GM12875 (cell line): ENCODE measurements around the gene TVP23A.

Experiments used
- H3K4me3 ChIP-seq: one replicate; pipeline ENCODE4 v1.5.1; 2011; ENCODE audit warnings: low read depth, low read length, control low read depth
- CTCF ChIP-seq: IDR thresholded peaks from 2 replicates; pipeline ENCODE4 v1.5.1; 2011; ENCODE audit warnings: low read depth, mild to moderate bottlenecking, control low read depth, inconsistent platforms, low read length, moderate library complexity, borderline replicate concordance; ENCODE audit not compliant: insufficient read depth

TVP23A gene

GRCh38 chr16:10740000-10740844 lies 78.4 kb downstream of the TVP23A start:
- H3K4me3 ChIP-seq, result no peak overlapping the region
- no peak for TF ChIP-seq CTCF

DNA sequence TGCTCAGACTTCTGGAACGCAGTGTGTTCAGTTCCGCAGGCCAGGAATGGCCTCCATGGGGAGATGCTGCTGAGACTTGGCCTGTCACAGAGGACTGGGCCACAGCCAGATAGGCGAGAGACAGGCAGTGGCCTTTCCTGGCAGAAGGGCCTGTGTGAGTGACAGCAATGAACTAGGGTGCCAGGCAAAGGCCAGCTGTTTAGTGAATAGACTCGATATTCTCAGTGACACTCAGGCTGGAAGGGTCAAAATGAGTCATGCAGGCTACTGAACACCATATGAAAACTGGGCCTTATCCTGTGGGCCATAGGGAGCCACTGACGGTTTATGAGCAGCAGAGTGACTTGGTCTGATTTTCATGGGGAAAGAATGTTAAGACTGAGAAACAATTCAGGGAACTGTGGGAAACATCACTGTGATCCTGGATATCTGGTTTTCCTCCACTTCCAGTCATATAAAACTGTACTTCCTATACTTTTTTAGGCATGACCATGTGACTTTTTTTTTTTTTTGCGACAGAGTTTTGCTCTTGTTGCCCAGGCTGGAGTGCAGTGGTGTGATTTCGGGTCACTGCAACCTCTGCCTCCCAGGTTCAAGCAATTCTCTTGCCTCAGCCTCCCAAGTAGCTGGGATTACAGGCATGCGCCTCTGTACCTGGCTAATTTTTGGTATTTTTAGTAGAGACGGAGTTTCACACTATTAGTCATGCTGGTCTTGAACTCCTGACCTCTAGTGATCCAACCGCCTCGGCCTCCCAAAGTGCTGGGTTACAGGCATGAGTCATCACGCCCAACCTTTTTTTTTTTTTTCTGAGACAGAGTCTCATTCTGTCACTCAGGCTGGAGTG lies 80.1 kb downstream of the TVP23A start:
- TF ChIP-seq CTCF, result no peak
- no peak overlapping the region for H3K4me3 ChIP-seq

DNA sequence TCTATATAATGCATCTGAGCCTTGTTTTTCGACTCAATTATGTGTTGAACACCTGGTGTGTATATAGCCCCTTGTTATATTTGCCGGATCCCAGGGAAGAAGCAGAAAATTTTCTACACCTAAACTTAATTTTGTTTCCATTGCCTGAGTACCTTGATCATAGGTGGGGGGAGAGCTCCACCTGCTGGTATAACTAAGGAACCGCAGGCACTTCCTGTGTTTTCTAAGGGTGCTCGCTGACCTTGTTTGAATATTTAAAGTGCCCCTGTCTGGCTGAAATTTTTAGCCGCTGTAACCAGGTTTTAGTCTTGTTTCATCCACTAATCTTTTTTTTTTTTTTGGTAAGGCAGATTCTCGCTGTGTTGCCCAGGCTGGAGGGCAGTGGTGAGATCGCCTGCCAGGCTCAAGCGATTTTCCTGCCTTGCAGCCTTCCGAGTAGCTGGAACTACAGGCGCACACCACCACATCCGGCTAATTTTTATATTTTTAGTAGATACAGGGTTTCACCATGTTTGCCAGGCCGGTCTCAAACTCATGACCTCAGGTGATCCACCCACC lies 81.4 kb downstream of the TVP23A start:
- peak; percentile 73 for TF ChIP-seq CTCF
- no peak overlapping the region for H3K4me3 ChIP-seq

DNA sequence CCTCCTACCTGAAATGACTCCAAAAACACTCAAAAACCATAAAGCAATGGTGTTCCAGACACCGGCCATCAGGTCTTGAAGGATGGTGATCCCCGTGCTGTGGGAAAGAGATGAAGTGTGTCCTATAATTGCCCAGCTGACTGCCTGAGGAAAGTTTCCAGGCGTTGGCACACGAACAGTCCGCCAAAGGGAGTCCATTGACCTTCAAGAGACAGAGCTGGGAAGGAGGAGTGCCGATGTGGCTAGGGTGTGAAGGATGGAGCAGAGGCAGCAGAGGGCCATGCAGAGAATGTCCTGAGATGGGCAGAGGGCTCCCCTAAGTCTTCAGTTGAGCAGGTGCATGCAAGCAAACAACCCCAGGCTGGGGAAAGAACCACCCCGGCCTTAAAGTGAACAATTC lies 86.8 kb downstream of the TVP23A start:
- no peak overlapping the region for H3K4me3 ChIP-seq
- no peak for TF ChIP-seq CTCF

GRCh38 chr16:10729104-10730048 lies 89.2 kb downstream of the TVP23A start:
- no peak overlapping the region for H3K4me3 ChIP-seq
- TF ChIP-seq CTCF, result no peak

DNA sequence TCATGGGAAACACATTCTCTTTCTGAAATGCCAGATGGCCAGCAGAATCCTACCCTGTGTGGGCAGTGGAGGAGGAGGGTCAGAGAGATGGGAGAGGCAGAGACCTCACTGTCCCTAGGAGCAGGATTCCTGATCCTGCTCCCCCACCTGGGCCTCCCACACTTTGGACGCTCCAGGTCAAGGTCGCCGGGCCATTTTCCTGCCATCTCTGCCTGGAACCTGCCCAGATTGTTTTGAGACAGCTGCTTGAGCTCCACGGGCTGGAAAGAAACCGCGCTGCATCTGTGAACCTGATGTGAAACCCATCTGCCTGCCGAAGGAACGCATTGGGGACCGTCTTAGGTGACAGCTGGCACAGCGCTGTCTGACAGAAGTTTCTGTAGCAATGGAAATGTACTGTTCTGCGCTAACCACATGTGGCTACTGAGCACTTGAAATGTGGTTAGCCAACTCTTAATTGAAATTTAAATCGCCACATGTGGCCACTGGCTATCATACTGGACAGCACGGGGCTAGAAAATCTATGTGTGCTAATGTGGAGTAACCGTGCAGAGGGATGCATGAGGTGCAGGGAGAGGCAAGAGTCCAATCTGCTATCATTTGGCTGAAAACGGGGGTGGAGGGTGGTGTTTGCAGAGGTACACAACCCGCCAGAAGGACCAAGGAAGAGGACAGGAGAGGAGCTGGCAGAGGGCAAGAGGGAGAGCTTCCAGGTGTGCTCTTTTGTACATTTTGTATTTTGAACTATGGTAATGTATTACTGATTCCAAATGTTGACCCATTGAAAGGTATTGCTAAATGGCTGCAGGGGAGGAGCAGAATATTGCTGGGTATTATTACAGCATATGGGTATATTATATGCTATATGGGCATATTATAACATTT lies 90.3 kb downstream of the TVP23A start:
- H3K4me3 ChIP-seq, result no peak overlapping the region
- TF ChIP-seq CTCF, result no peak
